GM12878 (cell line): Measurements from ENCODE around the gene PIK3R2. TPM values are rescaled to one million over a fixed set of nuclear protein-coding genes. Genes with fewer than 3 reads are reported as not detected.

Experiments used
- ATAC-seq: fragments of 200-7000 bp; cut with Tn5 transposase; 3 replicates; pipeline ENCODE4 v1.9.1; 2020; ENCODE audit warnings: mild to moderate bottlenecking, moderate library complexity
- BruUV-seq: library from RNA; stranded (reverse); fragments of 400-500 nt; replicated peaks from 2 replicates; lab custom pipeline; 2021; lab: Mats Ljungman, UMichigan
- CTCF ChIA-PET: fragments of 300-600 bp; sonication (Branson Sonifier 250); formaldehyde crosslinking; extraction: SDS; loops from one replicate; lab custom pipeline; 2021; ENCODE audit warnings: inconsistent platforms; lab: Yijun Ruan, JAX
- POLR2A ChIA-PET: fragments of 350-600 bp; formaldehyde crosslinking; extraction: SDS; loops from one replicate; lab custom pipeline; 2021; ENCODE audit warnings: inconsistent platforms; lab: Charles Lee
- RAD21 ChIA-PET: fragments of 300-600 bp; sonication (Branson Sonifier 250); formaldehyde crosslinking; loops from one replicate; lab custom pipeline; 2023; ENCODE audit warnings: antibody characterized with exemption; ENCODE audit not compliant: unreplicated experiment; lab: Charles Lee
- SMC1A ChIA-PET: fragments of 300-600 bp; sonication (Branson Sonifier 250); formaldehyde crosslinking; loops from one replicate; lab custom pipeline; 2023; ENCODE audit not compliant: unreplicated experiment, uncharacterized antibody; lab: Charles Lee
- DNase-seq: peaks from one replicate; pipeline ENCODE4 v3.0.0-alpha.2; 2011; ENCODE audit warnings: low read depth, low spot score
- FAIRE-seq: peaks from 3 replicates; lab custom pipeline; 2011; peaks lifted over from hg19 to GRCh38; lab: Jason Lieb, UNC
- H2AFZ ChIP-seq: 2 replicates; pipeline ENCODE4 v1.6.0; 2011; ENCODE audit warnings: low read depth, low read length, control low read depth; ENCODE audit not compliant: control insufficient read depth
- H3K27ac ChIP-seq: 2 replicates; pipeline ENCODE4 v1.5.1; 2011; ENCODE audit warnings: control low read depth; ENCODE audit not compliant: control insufficient read depth, insufficient read depth
- H3K27me3 ChIP-seq, 2 experiments: replicated peaks in 1 of 2; 2 replicates each; pipeline versions ENCODE4 v1.6.0 to v1.6.1; 2011; ENCODE audit warnings: low read length in 1 of 2; ENCODE audit not compliant: control insufficient read depth in 2 of 2, insufficient read depth in 2 of 2
- H3K36me3 ChIP-seq, 2 experiments: 2 replicates each; pipeline ENCODE4 v1.5.1; 2011; ENCODE audit warnings: low read length in 1 of 2; ENCODE audit not compliant: control insufficient read depth in 2 of 2, insufficient read depth in 2 of 2
- H3K4me1 ChIP-seq: 2 replicates; pipeline ENCODE4 v1.6.1; 2011; ENCODE audit warnings: mild to moderate bottlenecking, low read length, moderate library complexity, mixed read lengths; ENCODE audit not compliant: control insufficient read depth, insufficient read depth
- H3K4me2 ChIP-seq: 2 replicates; pipeline ENCODE4 v1.6.0; 2011; ENCODE audit warnings: control low read depth; ENCODE audit not compliant: control insufficient read depth, insufficient read depth
- H3K4me3 ChIP-seq: fragments of 200-600 bp; sonication (generic); 2 replicates; pipeline ENCODE4 v1.5.1; 2016
- H3K79me2 ChIP-seq: 2 replicates; pipeline ENCODE4 v1.6.0; 2011; ENCODE audit warnings: low read length; ENCODE audit not compliant: control insufficient read depth, insufficient read depth
- H3K9ac ChIP-seq: 2 replicates; pipeline ENCODE4 v1.8.0; 2011; ENCODE audit warnings: low read length, control low read depth, mixed read lengths; ENCODE audit not compliant: control insufficient read depth, insufficient read depth
- H3K9me3 ChIP-seq: replicated peaks from 3 replicates; pipeline ENCODE4 v1.5.1; 2011; ENCODE audit warnings: mild to moderate bottlenecking, low read length; ENCODE audit not compliant: control insufficient read depth, insufficient read depth
- H4K20me1 ChIP-seq: 2 replicates; pipeline ENCODE4 v1.6.0; 2011; ENCODE audit not compliant: control insufficient read depth, insufficient read depth
- ATF7 ChIP-seq: fragments of 450-650 bp; IDR thresholded peaks from 2 replicates; pipeline ENCODE4 v1.6.1; 2016; ENCODE audit warnings: low read depth, mild to moderate bottlenecking
- BHLHE40 ChIP-seq, 2 experiments: fragments of 450-650 bp in 1 of 2; IDR thresholded peaks; 2 replicates each; pipeline ENCODE4 v1.6.1; 2011 to 2017; ENCODE audit warnings: low read depth in 2 of 2, borderline replicate concordance in 1 of 2, improper control_type of control experiment in 1 of 2, low read length in 1 of 2, mild to moderate bottlenecking in 1 of 2
- CHD1 ChIP-seq: IDR thresholded peaks from 2 replicates; pipeline ENCODE4 v1.6.1; 2012; ENCODE audit warnings: low read depth, low read length, improper control_type of control experiment
- FOXK2 ChIP-seq: fragments of 450-650 bp; IDR thresholded peaks from 2 replicates; pipeline ENCODE4 v1.6.1; 2017; ENCODE audit warnings: mild to moderate bottlenecking, moderate library complexity
- IKZF1 ChIP-seq: fragments of 450-650 bp; conservative IDR thresholded peaks from 2 replicates; pipeline ENCODE4 v1.6.1; 2017; ENCODE audit warnings: antibody characterized with exemption, mild to moderate bottlenecking
- IKZF2 ChIP-seq, 2 experiments: fragments of 450-650 bp; IDR thresholded peaks; 2 replicates each; pipeline ENCODE4 v1.6.1; 2017; ENCODE audit warnings: mild to moderate bottlenecking in 2 of 2, moderate library complexity in 2 of 2
- JUND ChIP-seq: IDR thresholded peaks from 2 replicates; pipeline ENCODE4 v1.6.1; 2012; ENCODE audit warnings: low read depth, mild to moderate bottlenecking, low read length, improper control_type of control experiment, moderate library complexity
- KAT2A ChIP-seq: conservative IDR thresholded peaks from 2 replicates; pipeline ENCODE4 v1.6.1; 2011; ENCODE audit warnings: low read depth, low read length; ENCODE audit not compliant: control insufficient read depth
- KLF5 ChIP-seq: fragments of 450-650 bp; IDR thresholded peaks from 2 replicates; pipeline ENCODE4 v1.6.1; 2014; ENCODE audit warnings: mild to moderate bottlenecking; ENCODE audit not compliant: partially characterized antibody
- MTA2 ChIP-seq: fragments of 450-650 bp; IDR thresholded peaks from 2 replicates; pipeline ENCODE4 v1.6.1; 2016; ENCODE audit warnings: low read depth, mild to moderate bottlenecking, moderate library complexity
- NR2C1 ChIP-seq: fragments of 450-650 bp; IDR thresholded peaks from 2 replicates; pipeline ENCODE4 v1.6.1; 2017; ENCODE audit warnings: antibody characterized with exemption, mild to moderate bottlenecking, moderate library complexity
- NR2C2 ChIP-seq: IDR thresholded peaks from 2 replicates; pipeline ENCODE4 v1.6.1; 2011; ENCODE audit warnings: borderline replicate concordance, low read depth; ENCODE audit not compliant: control insufficient read depth, insufficient read length
- NR2F1 ChIP-seq: fragments of 450-650 bp; conservative IDR thresholded peaks from 2 replicates; pipeline ENCODE4 v1.6.1; 2017; ENCODE audit warnings: mild to moderate bottlenecking
- RUNX3 ChIP-seq: IDR thresholded peaks from 2 replicates; pipeline ENCODE4 v1.6.1; 2012; ENCODE audit warnings: low read length, inconsistent platforms
- SREBF1 ChIP-seq: IDR thresholded peaks from 2 replicates; pipeline ENCODE4 v1.6.1; 2012; ENCODE audit warnings: mild to moderate bottlenecking, low read length
- TAF1 ChIP-seq: IDR thresholded peaks from 2 replicates; pipeline ENCODE4 v1.6.1; 2011; ENCODE audit warnings: mild to moderate bottlenecking, low read depth, low read length, borderline replicate concordance
- WGBS: methylation state at CpG from one replicate; pipeline ENCODE4 v1.1.6; 2016; ENCODE audit warnings: low lambda C conversion rate; ENCODE audit not compliant: insufficient replicate concordance, insufficient coverage; ENCODE audit errors: missing lambda C conversion rate; 5-methylcytosine and 5-hydroxymethylcytosine counted together
- in situ Hi-C: fragments of 300-500 bp; cut with MboI; formaldehyde crosslinking; loops from 9 replicates; pipeline ENCODE4 v1.14.3; 2018; ENCODE audit warnings: mixed read lengths
- intact Hi-C: fragments of 100-400 bp; cut with micrococcal nuclease; formaldehyde crosslinking; loops from one replicate; pipeline ENCODE4 v1.14.2; 2022; ENCODE audit not compliant: unreplicated experiment
- polyA plus RNA-seq, 11 experiments: library from polyadenylated mRNA; depleted of rRNA in 4 of 11; unstranded in 6 of 11; stranded (reverse) in 5 of 11; fragments of >200 nt; fragmentation: Nextera tagmentation in 4 of 11; fragmentation: Illumina TruSeq in 1 of 11; extraction: Ambion mirVana in 4 of 11; extraction: Trizol in 1 of 11; gene quantifications; 1 replicate in 1 of 11; 2 replicates in 10 of 11; pipeline versions ENCODE4 v1.2.1 to v1.2.3, GENCODE V29; 2011 to 2016; ENCODE audit warnings: inconsistent platforms in 2 of 11, missing spikeins in 2 of 11, low read depth in 1 of 11
- total RNA-seq, 4 experiments: library from RNA; depleted of rRNA in 3 of 4; stranded (reverse); fragments of >200 nt in 3 of 4; fragmentation: Illumina TruSeq in 1 of 4; extraction: Trizol in 1 of 4; gene quantifications; 2 replicates each; pipeline versions ENCODE4 v1.2.1 to v1.2.3, GENCODE V29; 2013 to 2021
- TF ChIP-seq, protein P1 (sequence below): fragments of 450-650 bp; IDR thresholded peaks from 2 replicates; pipeline ENCODE4 v1.6.1; 2017; ENCODE audit warnings: mild to moderate bottlenecking, low read depth, inconsistent platforms; ENCODE audit not compliant: poor library complexity, severe bottlenecking
- TF ChIP-seq, protein P2 (sequence below): fragments of 450-650 bp; IDR thresholded peaks from 2 replicates; pipeline ENCODE4 v1.6.1; 2017; ENCODE audit warnings: antibody characterized with exemption, mild to moderate bottlenecking, moderate library complexity

The PIK3R2 gene
- total and polyA plus RNA-seq, 10 of the 15 experiments (the other 5 are each of a cell fraction or from before 2014, with no cell fraction given), result 0.26 to 22.6 (median 2.5) TPM

DNA sequence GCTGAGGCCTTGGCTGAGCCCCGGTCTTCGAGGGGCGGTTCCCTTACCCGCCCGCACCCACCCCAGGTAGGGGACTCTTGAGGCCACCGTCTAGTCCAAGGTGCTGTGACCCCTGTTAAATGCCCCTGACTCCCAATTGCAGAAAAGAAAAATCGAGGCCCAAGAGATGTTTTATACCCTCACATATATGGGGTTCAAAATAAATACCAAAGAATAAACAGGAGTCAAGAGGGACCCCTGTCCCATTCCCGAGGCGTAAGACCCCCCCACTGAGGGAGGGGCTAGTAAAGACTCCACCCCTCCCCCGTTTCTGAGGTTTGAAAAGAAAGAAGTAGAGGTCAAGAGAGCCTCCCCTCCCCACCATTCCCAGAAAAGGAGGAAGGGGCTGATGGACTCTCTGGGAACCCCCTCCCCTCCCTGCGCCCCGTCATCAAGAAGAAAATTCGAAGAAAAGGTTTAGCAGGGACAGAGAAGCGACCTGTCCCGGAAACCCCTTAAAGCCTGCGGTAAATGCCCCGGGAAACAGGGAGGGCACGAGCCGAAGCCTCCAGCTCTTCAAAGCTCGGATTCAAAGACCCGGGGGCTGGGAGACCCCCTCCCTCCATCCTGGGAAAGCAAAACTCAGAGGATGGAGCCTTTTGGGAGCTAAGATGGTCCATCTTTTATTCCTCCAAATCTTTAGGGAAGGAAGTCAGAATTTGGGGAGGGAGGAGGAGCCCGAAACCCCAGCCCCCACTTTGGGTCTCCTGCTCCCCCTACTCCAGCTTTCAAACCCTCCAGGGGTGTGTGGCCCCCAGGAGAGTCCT is 51.6 kb downstream of the PIK3R2 start:
- intact Hi-C loops, result loop anchor here (5.0 to 10.0 kb wide), 2 partner anchors 123 to 210 kb away; partner anchors contain the start of gene SSBP4
- Histone ChIP-seq H3K4me3 (peak overlapping the region; percentile 86), H3K36me3 (peaks cover 0 to 3% of the 10 kb centered on the region in 2 experiments; a peak in 2 of 4 replicates), H3K27ac (peak overlapping the region; percentile 68), H3K9me3 (no peaks in the 10 kb centered on the region), H2AFZ (peak overlapping the region; percentile 84), H3K79me2 (peaks cover 9% of the 10 kb centered on the region), H4K20me1 (no peaks in the 10 kb centered on the region), H3K4me1 (peaks cover 6% of the 10 kb centered on the region), H3K27me3 (no peaks in the 10 kb centered on the region), H3K4me2 (peak overlapping the region; percentile 62), H3K9ac (peak overlapping the region; percentile 84)
- ChIA-PET SMC1A (interaction anchor here (0.7 to 9.5 kb wide), 21 partner anchors 10 to 206 kb away, joined by 3 to 121 read pairs (median 4); partner anchors contain the start of gene MPV17L2), CTCF (interaction anchor here (0.6 to 11.7 kb wide), 17 partner anchors 12 to 250 kb away, joined by 3 to 213 read pairs (median 4); partner anchors contain the start of genes LSM4, MPV17L2 and PDE4C), RAD21 (interaction anchor here (0.8 to 8.1 kb wide), 20 partner anchors 10 to 215 kb away, joined by 3 to 175 read pairs (median 4); partner anchors contain the start of genes JUND, MPV17L2, PIK3R2 and SSBP4), POLR2A (interaction anchor here (0.5 to 3.4 kb wide), 19 partner anchors 10 to 213 kb away, joined by 3 to 29 read pairs (median 5); partner anchors contain the start of genes JUND, LSM4, MPV17L2 and PDE4C)
- TSS peak; percentile 95 for BruUV-seq
- ATAC-seq, result peak; percentile 7
- in situ Hi-C loops, result loop anchor here (5.0 kb wide), 1 partner anchor 43 kb away; no protein-coding TSS in a partner anchor
- no peak for DNase-seq
- FAIRE-seq, result no peak
- under 1% methylated on average over 22 of the region's 22 CpGs for WGBS
- TF ChIP-seq IKZF2 (IDR thresholded peaks at IDR 0.05) (peak; percentile 66 to 69; a peak in 3 of 4 replicates), ATF7 (peak; percentile 96), NR2C1 (peak; percentile 53; the same call in 1 of the 2 replicates), NR2C2 (no peak), BHLHE40 (IDR thresholded peaks at IDR 0.05; ENCODE audit: borderline replicate concordance in 1 of 2, low read depth in 2 of 2, low read length in 1 of 2) (peak; percentile 45 to 62; a peak in 3 of 4 replicates), SREBF1 (peak; percentile 90), MTA2 (peak; percentile 35; the same call in 1 of the 2 replicates), JUND (peak; percentile 91; the same call in 1 of the 2 replicates), RUNX3 (peak; percentile 52; the same call in 1 of the 2 replicates), KAT2A (no peak), CHD1 (peak; percentile 92; the same call in 1 of the 2 replicates), NR2F1 (peak; percentile 77), TAF1 (0 out of 2 replicates have a peak, but pooled peaks have one; percentile 25), KLF5 (peak; percentile 95), FOXK2 (peak; percentile 92), IKZF1 (peak; percentile 60)
- TF ChIP-seq, protein P1, sequence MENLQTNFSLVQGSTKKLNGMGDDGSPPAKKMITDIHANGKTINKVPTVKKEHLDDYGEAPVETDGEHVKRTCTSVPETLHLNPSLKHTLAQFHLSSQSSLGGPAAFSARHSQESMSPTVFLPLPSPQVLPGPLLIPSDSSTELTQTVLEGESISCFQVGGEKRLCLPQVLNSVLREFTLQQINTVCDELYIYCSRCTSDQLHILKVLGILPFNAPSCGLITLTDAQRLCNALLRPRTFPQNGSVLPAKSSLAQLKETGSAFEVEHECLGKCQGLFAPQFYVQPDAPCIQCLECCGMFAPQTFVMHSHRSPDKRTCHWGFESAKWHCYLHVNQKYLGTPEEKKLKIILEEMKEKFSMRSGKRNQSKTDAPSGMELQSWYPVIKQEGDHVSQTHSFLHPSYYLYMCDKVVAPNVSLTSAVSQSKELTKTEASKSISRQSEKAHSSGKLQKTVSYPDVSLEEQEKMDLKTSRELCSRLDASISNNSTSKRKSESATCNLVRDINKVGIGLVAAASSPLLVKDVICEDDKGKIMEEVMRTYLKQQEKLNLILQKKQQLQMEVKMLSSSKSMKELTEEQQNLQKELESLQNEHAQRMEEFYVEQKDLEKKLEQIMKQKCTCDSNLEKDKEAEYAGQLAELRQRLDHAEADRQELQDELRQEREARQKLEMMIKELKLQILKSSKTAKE, result peak; percentile 90
- TF ChIP-seq, protein P2, sequence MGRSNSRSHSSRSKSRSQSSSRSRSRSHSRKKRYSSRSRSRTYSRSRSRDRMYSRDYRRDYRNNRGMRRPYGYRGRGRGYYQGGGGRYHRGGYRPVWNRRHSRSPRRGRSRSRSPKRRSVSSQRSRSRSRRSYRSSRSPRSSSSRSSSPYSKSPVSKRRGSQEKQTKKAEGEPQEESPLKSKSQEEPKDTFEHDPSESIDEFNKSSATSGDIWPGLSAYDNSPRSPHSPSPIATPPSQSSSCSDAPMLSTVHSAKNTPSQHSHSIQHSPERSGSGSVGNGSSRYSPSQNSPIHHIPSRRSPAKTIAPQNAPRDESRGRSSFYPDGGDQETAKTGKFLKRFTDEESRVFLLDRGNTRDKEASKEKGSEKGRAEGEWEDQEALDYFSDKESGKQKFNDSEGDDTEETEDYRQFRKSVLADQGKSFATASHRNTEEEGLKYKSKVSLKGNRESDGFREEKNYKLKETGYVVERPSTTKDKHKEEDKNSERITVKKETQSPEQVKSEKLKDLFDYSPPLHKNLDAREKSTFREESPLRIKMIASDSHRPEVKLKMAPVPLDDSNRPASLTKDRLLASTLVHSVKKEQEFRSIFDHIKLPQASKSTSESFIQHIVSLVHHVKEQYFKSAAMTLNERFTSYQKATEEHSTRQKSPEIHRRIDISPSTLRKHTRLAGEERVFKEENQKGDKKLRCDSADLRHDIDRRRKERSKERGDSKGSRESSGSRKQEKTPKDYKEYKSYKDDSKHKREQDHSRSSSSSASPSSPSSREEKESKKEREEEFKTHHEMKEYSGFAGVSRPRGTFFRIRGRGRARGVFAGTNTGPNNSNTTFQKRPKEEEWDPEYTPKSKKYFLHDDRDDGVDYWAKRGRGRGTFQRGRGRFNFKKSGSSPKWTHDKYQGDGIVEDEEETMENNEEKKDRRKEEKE, result peak; percentile 80
